ENCODE data around the gene NDUFA12. TPM values are rescaled to one million over a fixed set of nuclear protein-coding genes. Genes with fewer than 3 reads are reported as not detected.

NDUFA12 gene
- total RNA-seq, 6 donors from 2014 or later: 24.1 to 74.2 (median 65.4) TPM

- peaks cover 0 to 12% (median 0%) of the 10 kb centered on the region in 4 donors for H3K36me3 ChIP-seq
- H3K4me1 ChIP-seq: peaks cover 0 to 8% (median 0%) of the 10 kb centered on the region in 4 donors
- H3K27ac ChIP-seq: no peak overlapping the region
- 83 to 87% methylated on average over 4 of the region's 4 CpGs for WGBS, 2 donors
- H3K27me3 ChIP-seq: no peaks in the 10 kb centered on the region
- DNase-seq (no peak), ATAC-seq (ENCODE audit: low FRiP score in 2 of 2) (no peak)
- H3K4me3 ChIP-seq: no peak overlapping the region
- TF ChIP-seq POLR2A (IDR thresholded peaks at IDR 0.05) (no peak), EP300 (IDR thresholded peaks at IDR 0.05) (no peak), POLR2AphosphoS5 (IDR thresholded peaks at IDR 0.05) (no peak)
- TF ChIP-seq, protein P1, sequence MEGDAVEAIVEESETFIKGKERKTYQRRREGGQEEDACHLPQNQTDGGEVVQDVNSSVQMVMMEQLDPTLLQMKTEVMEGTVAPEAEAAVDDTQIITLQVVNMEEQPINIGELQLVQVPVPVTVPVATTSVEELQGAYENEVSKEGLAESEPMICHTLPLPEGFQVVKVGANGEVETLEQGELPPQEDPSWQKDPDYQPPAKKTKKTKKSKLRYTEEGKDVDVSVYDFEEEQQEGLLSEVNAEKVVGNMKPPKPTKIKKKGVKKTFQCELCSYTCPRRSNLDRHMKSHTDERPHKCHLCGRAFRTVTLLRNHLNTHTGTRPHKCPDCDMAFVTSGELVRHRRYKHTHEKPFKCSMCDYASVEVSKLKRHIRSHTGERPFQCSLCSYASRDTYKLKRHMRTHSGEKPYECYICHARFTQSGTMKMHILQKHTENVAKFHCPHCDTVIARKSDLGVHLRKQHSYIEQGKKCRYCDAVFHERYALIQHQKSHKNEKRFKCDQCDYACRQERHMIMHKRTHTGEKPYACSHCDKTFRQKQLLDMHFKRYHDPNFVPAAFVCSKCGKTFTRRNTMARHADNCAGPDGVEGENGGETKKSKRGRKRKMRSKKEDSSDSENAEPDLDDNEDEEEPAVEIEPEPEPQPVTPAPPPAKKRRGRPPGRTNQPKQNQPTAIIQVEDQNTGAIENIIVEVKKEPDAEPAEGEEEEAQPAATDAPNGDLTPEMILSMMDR (IDR thresholded peaks at IDR 0.05): no peak
- H3K9me3 ChIP-seq: no peaks in the 10 kb centered on the region
Measured at GRCh38 chr12:94979941-94980340, 23.6 kb downstream of the NDUFA12 start.

DNA sequence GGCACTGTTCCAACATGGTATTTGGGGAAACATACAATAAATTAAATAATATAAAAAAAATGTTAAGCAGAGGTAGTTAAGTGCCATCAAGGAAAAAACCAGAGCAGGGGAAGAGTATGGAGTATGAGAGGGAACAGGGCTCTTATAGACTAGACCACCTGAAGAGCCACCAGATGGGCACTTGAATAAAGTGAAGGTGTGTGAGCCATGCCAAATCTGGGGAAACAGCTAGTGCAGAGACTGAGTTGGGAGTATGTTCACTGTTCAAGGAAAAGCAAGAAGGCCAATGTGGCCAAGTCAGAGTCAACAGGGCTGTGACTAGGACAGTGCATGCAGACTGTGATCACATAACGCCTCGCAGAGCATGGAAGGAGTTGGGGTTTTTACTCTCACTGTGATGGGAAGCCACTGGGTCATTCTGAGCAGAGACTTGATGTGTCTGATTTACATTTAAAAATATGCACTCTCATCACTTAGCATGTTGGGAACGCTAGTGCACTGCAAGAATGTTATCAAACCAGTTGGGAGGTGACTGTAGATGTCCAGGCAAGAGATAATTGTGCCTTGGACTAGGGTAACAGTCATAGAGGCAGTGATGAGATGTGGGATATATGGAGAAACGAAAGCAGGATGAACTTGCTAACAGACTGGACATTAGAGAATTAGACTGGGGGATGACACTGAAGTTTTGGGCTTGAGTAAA is 25.6 kb downstream of the NDUFA12 start:
- TF ChIP-seq POLR2A (IDR thresholded peaks at IDR 0.05) (no peak), EP300 (IDR thresholded peaks at IDR 0.05) (no peak), POLR2AphosphoS5 (IDR thresholded peaks at IDR 0.05) (no peak)
- TF ChIP-seq, protein P1 (IDR thresholded peaks at IDR 0.05): no peak
- no peak for DNase-seq
- ATAC-seq (ENCODE audit: low FRiP score in 2 of 2): no peak

DNA sequence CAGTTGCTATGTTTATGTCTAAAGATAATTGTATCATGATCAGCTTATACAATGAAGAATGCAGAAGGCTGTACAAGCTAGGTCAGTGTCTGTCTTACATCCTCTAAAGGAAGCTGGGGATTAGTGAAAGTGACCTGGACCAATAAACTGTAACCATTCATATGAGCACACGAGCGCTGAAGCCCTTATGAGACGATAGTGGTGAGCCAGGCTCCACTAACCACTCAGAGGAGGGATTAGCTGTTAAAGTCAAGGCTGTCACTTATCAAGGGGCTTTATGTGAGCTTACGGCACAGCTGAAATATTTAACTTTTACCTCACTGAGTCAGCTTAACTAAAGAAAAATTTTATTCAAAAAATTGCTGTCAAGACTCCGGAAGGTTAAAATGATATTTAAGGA is 30.3 kb downstream of the NDUFA12 start:
- no peak for ATAC-seq (ENCODE audit: low FRiP score in 2 of 2)
- Histone ChIP-seq H3K9me3 (no peaks in the 10 kb centered on the region), H3K27me3 (no peaks in the 10 kb centered on the region), H3K36me3 (peaks cover 0 to 14% (median 3%) of the 10 kb centered on the region in 4 donors), H3K27ac (no peak overlapping the region), H3K4me1 (peaks cover 0 to 8% (median 0%) of the 10 kb centered on the region in 4 donors), H3K4me3 (no peak overlapping the region)
- DNase-seq: no peak
- 83 to 87% methylated on average over 5 of the region's 5 CpGs for WGBS, 2 donors
- TF ChIP-seq POLR2AphosphoS5 (IDR thresholded peaks at IDR 0.05): no peak
- TF ChIP-seq, protein P1 (IDR thresholded peaks at IDR 0.05): no peak
- no peak for TF ChIP-seq EP300 (IDR thresholded peaks at IDR 0.05)
- TF ChIP-seq POLR2A (IDR thresholded peaks at IDR 0.05): no peak

More for the DNA sequence above, 25.6 kb downstream of the NDUFA12 start:
- Histone ChIP-seq H3K4me1 (peaks cover 0 to 8% (median 0%) of the 10 kb centered on the region in 4 donors), H3K9me3 (no peaks in the 10 kb centered on the region), H3K27me3 (no peaks in the 10 kb centered on the region), H3K36me3 (peaks cover 0 to 3% (median 0%) of the 10 kb centered on the region in 4 donors), H3K27ac (no peak overlapping the region), H3K4me3 (no peak overlapping the region)
- 88 to 90% methylated on average over 4 of the region's 4 CpGs for WGBS, 2 donors

DNA sequence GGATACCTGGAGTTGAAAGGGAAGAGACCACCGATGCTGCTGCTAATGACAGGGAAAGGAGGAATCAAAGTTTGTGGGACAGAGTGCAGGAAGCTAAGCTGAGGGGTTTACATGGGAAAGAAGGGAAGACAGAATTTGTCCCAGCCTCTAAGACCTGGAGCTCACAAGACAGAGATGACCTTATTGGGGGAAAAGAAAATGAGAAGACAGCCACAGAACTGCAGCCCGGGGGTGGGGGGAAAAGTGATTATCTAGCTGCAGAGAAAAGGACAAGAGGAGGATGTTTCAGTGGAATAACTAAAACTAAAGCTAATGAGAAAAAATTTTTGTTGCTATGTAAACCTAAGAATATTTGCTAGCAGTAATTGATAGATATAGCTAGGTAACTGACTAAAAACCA is 30.7 kb downstream of the NDUFA12 start:
- 86 to 94% methylated on average over 2 of the region's 2 CpGs for WGBS, 2 donors
- DNase-seq: no peak
- Histone ChIP-seq H3K36me3 (peaks cover 0 to 14% (median 3%) of the 10 kb centered on the region in 4 donors), H3K4me3 (no peak overlapping the region), H3K4me1 (peaks cover 0 to 6% (median 0%) of the 10 kb centered on the region in 4 donors), H3K9me3 (no peaks in the 10 kb centered on the region), H3K27me3 (no peaks in the 10 kb centered on the region), H3K27ac (no peak overlapping the region)
- ATAC-seq (ENCODE audit: low FRiP score in 2 of 2): no peak
- TF ChIP-seq, protein P1 (IDR thresholded peaks at IDR 0.05): no peak
- TF ChIP-seq POLR2AphosphoS5 (IDR thresholded peaks at IDR 0.05) (no peak), EP300 (IDR thresholded peaks at IDR 0.05) (no peak)

DNA sequence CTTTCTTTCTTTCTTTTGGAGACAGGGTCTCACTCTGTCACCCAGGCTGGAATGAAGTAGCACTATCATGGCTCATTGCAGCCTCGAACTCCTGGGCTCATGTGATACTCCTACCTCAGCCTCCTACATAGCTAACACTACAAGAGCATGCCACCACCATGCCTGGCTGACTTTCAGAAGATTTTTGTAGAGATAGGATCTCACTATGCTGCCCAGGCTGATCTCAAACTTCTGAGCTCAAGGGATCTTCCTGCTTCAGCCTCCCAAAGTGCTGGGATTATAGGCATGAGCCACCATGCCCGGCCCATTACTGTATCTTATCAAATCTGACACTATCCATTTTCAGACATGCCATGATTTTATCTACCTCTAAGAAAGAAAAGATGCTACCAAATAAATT is 31.6 kb downstream of the NDUFA12 start:
- no peaks in the 10 kb centered on the region for H3K9me3 ChIP-seq
- 92 to 100% methylated on average over 2 of the region's 2 CpGs for WGBS, 2 donors
- DNase-seq (no peak), ATAC-seq (ENCODE audit: low FRiP score in 2 of 2) (no peak)
- no peaks in the 10 kb centered on the region for H3K4me1 ChIP-seq
- H3K36me3 ChIP-seq: peaks cover 0 to 14% (median 3%) of the 10 kb centered on the region in 4 donors
- no peaks in the 10 kb centered on the region for H3K27me3 ChIP-seq
- no peak overlapping the region for H3K27ac ChIP-seq
- no peak overlapping the region for H3K4me3 ChIP-seq
- no peak for TF ChIP-seq POLR2A (IDR thresholded peaks at IDR 0.05)
